Immature natural killer cell (primary cell): Measurements from ENCODE around the gene UTP4. TPM values are rescaled to one million over a fixed set of nuclear protein-coding genes. Genes with fewer than 3 reads are reported as not detected.

ENCODE experiments used
- DNase-seq, 3 donors: peaks; one replicate each; pipeline ENCODE4 v3.0.0; 2022; ENCODE audit warnings: mixed read lengths in 1 of 3
- H3K27ac Mint-ChIP-seq, 6 donors: one replicate each; pipeline ENCODE4 v1.8.0; 2020; ENCODE audit warnings: mixed read lengths in 6 of 6, mild to moderate bottlenecking in 5 of 6, inconsistent platforms in 4 of 6, moderate library complexity in 3 of 6
- H3K27me3 Mint-ChIP-seq, 3 donors: one replicate each; pipeline ENCODE4 v1.8.0; 2020 to 2021; ENCODE audit warnings: low read depth in 3 of 3, mild to moderate bottlenecking in 3 of 3, mixed read lengths in 3 of 3, moderate library complexity in 3 of 3, inconsistent platforms in 1 of 3
- H3K36me3 Mint-ChIP-seq, 3 donors: one replicate each; pipeline ENCODE4 v1.8.0; 2020; ENCODE audit warnings: mixed read lengths in 3 of 3, inconsistent platforms in 2 of 3, mild to moderate bottlenecking in 2 of 3
- H3K4me1 Mint-ChIP-seq, 2 donors: one replicate each; pipeline ENCODE4 v1.8.0; 2020; ENCODE audit warnings: inconsistent platforms in 2 of 2, mild to moderate bottlenecking in 2 of 2, mixed read lengths in 2 of 2, moderate library complexity in 1 of 2
- H3K4me3 Mint-ChIP-seq, 5 donors: one replicate each; pipeline ENCODE4 v1.8.0; 2020; ENCODE audit warnings: mild to moderate bottlenecking in 5 of 5, mixed read lengths in 5 of 5, inconsistent platforms in 3 of 5, moderate library complexity in 3 of 5
- H3K9me3 Mint-ChIP-seq, 6 donors: one replicate each; pipeline ENCODE4 v1.8.0; 2020; ENCODE audit warnings: mild to moderate bottlenecking in 6 of 6, mixed read lengths in 6 of 6, inconsistent platforms in 4 of 6, moderate library complexity in 3 of 6
- polyA plus RNA-seq, 3 donors: library from polyadenylated mRNA; unstranded; fragments of 300-500 nt; fragmentation: Illumina TruSeq; gene quantifications; one replicate each; pipeline ENCODE4 v1.2.3, GENCODE V29; 2021

The UTP4 gene
- polyA plus RNA-seq, 3 donors from 2014 or later: 38.8 to 69.1 (median 50.4) TPM

DNA sequence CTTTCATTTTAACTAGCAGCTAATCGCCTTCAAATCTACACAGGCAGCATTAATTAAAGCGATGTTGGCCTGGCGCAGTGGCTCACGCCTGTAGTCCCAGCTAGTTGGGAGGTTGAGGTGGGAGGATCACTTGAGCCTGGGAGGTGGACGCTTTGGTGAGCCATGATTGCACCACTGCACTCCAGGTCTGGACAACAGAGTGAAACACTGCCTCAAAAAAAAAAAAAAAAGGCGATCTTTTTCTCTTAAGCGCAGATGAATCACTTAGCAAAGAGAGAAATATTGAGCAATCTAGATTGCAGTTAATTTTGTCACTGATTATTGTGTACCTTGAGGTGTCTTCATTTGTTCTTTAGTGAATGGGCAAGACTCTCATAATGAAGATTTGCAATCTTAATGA is 66.9 kb downstream of the UTP4 start:
- Mint-ChIP-seq H3K27me3 (no peaks in the 10 kb centered on the region), H3K4me1 (peaks cover 22 to 60% of the 10 kb centered on the region in 2 donors), H3K36me3 (peaks cover 0 to 6% (median 0%) of the 10 kb centered on the region in 3 donors), H3K4me3 (no peak overlapping the region), H3K9me3 (no peaks in the 10 kb centered on the region), H3K27ac (no peak overlapping the region)
- no peak for DNase-seq

DNA sequence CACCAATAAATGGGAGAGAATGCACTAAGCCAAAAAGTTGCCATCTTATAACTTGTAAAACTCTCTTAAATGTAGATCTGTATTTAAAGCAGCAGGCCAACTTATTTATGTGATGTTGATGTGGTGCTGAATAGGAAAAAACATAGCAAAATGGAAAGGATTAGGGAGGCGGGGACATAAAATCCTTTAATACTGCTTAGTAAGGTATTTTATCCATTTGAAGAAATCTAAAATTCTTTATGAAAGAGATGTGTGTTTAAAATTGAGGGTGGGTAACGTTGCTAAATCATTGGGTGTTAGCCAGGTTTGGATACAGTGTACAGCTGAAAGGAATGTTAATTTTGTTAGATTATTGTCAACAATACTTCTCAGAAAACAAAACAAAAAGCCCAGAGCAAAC is 68.8 kb downstream of the UTP4 start:
- no peak for DNase-seq
- peaks cover 26 to 66% of the 10 kb centered on the region in 2 donors for H3K4me1 Mint-ChIP-seq
- H3K9me3 Mint-ChIP-seq: no peaks in the 10 kb centered on the region
- H3K27ac Mint-ChIP-seq: peak overlapping the region in 4 of 6 donors; percentile 4 to 34 (median 24)
- H3K4me3 Mint-ChIP-seq: no peak overlapping the region
- H3K27me3 Mint-ChIP-seq: no peaks in the 10 kb centered on the region
- peaks cover 0 to 6% (median 0%) of the 10 kb centered on the region in 3 donors for H3K36me3 Mint-ChIP-seq

DNA sequence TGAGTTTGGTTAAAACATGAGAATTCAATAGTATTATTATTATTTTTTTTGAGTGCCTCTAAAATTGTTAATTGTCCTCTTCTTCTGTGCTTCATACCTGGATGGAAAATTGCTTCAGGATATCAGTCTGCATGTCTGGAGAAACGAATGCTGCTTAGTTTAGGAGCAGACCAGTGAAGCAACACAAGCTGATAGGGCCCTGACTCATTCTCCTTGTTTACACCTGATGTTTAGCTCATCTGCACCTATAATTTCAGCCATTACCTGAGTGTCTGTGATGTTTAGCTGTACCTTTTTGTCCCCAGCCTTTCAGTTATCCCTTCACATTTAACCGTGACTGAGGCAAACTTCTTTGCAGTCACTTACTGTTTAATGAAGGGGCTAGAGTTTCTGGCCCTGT is 69.3 kb downstream of the UTP4 start:
- Mint-ChIP-seq H3K27me3 (no peaks in the 10 kb centered on the region), H3K9me3 (no peaks in the 10 kb centered on the region), H3K4me1 (peaks cover 26 to 64% of the 10 kb centered on the region in 2 donors), H3K4me3 (no peak overlapping the region), H3K36me3 (peaks cover 0 to 6% (median 0%) of the 10 kb centered on the region in 3 donors), H3K27ac (peak overlapping the region in 3 of 6 donors; percentile 49 to 71 (median 60))
- DNase-seq: no peak

DNA sequence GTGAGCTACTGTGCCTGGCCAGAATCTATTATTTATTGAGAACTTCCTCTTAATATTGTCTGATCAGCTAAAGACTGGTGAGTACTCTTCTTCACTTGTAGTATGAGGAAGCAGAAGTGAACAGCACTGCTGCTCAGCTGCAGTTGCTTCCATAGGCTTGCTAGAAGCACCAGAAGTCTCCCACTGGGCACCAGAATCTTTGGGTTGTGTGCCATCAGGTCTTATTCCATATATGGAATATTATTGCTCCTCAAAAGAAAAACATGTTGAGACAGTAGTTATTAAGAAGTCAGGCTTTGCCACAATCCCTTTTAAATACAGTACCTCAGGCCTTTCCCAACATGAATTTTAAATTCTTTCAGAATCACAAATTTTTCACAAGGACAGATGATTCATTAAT is 71.7 kb downstream of the UTP4 start:
- H3K4me3 Mint-ChIP-seq: no peak overlapping the region
- DNase-seq: no peak
- H3K27me3 Mint-ChIP-seq: peaks cover 0 to 1% (median 0%) of the 10 kb centered on the region in 3 donors
- peaks cover 18 to 50% of the 10 kb centered on the region in 2 donors for H3K4me1 Mint-ChIP-seq
- H3K9me3 Mint-ChIP-seq: no peaks in the 10 kb centered on the region
- peak overlapping the region in 3 of 6 donors; percentile 36 to 80 (median 56) for H3K27ac Mint-ChIP-seq
- H3K36me3 Mint-ChIP-seq: peaks cover 0 to 6% (median 0%) of the 10 kb centered on the region in 3 donors

DNA sequence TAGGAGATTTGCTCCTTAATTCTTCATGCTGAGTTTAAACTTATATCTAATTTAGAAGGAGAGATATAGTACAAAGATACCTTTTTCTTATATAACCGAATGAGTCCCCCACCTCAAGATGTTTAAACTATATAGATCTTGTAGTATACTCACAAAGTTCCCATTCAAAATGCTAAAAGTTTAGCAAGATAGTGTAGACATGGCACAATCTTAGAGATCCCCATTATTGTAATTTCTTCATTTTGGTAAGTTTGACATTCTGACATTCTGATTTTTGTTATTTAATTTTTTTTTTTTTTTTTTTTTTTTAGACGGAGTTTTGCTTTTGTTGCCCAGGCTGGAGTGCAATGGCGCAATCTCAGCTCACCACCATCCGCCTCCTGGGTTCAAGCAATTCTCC is 77.3 kb downstream of the UTP4 start:
- Mint-ChIP-seq H3K4me1 (peaks cover 16 to 27% of the 10 kb centered on the region in 2 donors), H3K27ac (peak overlapping the region in 1 of 6 donors; percentile 13), H3K36me3 (no peaks in the 10 kb centered on the region), H3K27me3 (peaks cover 0 to 1% (median 0%) of the 10 kb centered on the region in 3 donors), H3K4me3 (no peak overlapping the region), H3K9me3 (no peaks in the 10 kb centered on the region)
- no peak for DNase-seq

DNA sequence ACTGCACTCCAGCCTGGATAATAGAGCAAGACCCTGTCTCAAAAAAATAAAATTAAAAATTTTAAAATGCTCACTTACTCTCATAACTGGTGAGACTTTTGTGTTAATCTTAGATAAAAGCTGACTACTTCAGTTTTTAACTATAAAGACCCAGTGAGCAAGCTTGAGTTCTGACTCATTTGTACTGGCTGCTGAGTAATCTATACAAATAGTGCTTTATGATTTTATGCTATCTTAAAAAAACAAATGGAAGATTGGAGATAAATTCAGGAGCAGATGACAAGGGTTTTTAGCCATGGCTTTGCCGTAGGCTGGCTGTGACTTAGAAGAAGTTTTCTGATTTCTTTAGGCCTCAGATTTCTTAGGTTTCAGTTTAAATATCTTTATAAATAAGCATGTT is 85.0 kb downstream of the UTP4 start:
- DNase-seq: no peak
- Mint-ChIP-seq H3K9me3 (no peaks in the 10 kb centered on the region), H3K27me3 (peaks cover 0 to 2% (median 1%) of the 10 kb centered on the region in 3 donors), H3K27ac (no peak overlapping the region), H3K4me1 (peaks cover 28 to 54% of the 10 kb centered on the region in 2 donors), H3K36me3 (no peaks in the 10 kb centered on the region), H3K4me3 (no peak overlapping the region)

Other genes starting within 250 kb of the UTP4 start
- under 1 TPM in 2 of 3 donors, not detected in 1; 0.32 to 0.35 TPM for gene HAS3, start 27.0 kb upstream of the UTP4 start, polyA plus RNA-seq
- 100 to 1,000 TPM; 134 to 160 (median 150) TPM for gene CHTF8, start 61 bp upstream of the UTP4 start, polyA plus RNA-seq
- gene SNTB2, start 54.5 kb downstream of the UTP4 start, polyA plus RNA-seq: 10 to 100 TPM; 16.7 to 23.1 (median 17.7) TPM
- gene VPS4A, start 178.7 kb downstream of the UTP4 start, polyA plus RNA-seq: 10 to 100 TPM; 26.5 to 52.0 (median 30.9) TPM
- 1 to 10 TPM; 6.3 to 10.0 (median 6.3) TPM for gene PDF, start 197.9 kb downstream of the UTP4 start, polyA plus RNA-seq
- 10 to 100 TPM; 36.6 to 52.0 (median 44.4) TPM for gene COG8, start 206.9 kb downstream of the UTP4 start, polyA plus RNA-seq
- 10 to 100 TPM; 13.0 to 24.9 (median 23.2) TPM for gene NIP7, start 207.1 kb downstream of the UTP4 start, polyA plus RNA-seq
- gene TMED6, start 219.1 kb downstream of the UTP4 start, polyA plus RNA-seq: not detected